ACHN (cell line): ENCODE results near the gene YWHAG.
"Not testable (repeated sequence)": the region's sequence is repeated elsewhere in the genome, so short reads cannot be mapped to it uniquely, and the experiment has no call there.

Experiments
- DNase-seq: peaks from one replicate; pipeline ENCODE4 v3.0.0-alpha.2; 2015
- in situ Hi-C: cut with HindIII; loops from 2 replicates; pipeline ENCODE4 v1.10.0; 2017; ENCODE audit warnings: low sequenced_read_pairs, low pct_ligation_motif_present, low pct_unique_long_range_greater_than_20kb

Gene YWHAG

GRCh38 chr7:76354981-76355730, 3.6 kb downstream of the YWHAG start:
- in situ Hi-C loops = no loop called here
- no peak for DNase-seq

- no peak for DNase-seq
- in situ Hi-C loops = no loop called here
Observed at GRCh38 chr7:76354516-76354915, 4.3 kb downstream of the YWHAG start.

- in situ Hi-C loops = no loop called here
- DNase-seq = no peak
Observed at GRCh38 chr7:76353744-76354143, 5.0 kb downstream of the YWHAG start.

- no peak for DNase-seq
- in situ Hi-C loops = no loop called here
Observed at GRCh38 chr7:76352193-76352592, 6.6 kb downstream of the YWHAG start.

- in situ Hi-C loops = no loop called here
- no peak for DNase-seq
Observed at GRCh38 chr7:76351372-76351771, 7.4 kb downstream of the YWHAG start.

GRCh38 chr7:76349313-76349885, 9.4 kb downstream of the YWHAG start:
- in situ Hi-C loops = no loop called here
- no peak for DNase-seq

GRCh38 chr7:76347710-76348109, 11.1 kb downstream of the YWHAG start:
- in situ Hi-C loops = no loop called here
- no peak for DNase-seq

- no peak for DNase-seq
- in situ Hi-C loops = no loop called here
Observed at GRCh38 chr7:76346778-76347177, 12.0 kb downstream of the YWHAG start.

- DNase-seq = no peak
- in situ Hi-C loops = no loop called here
Observed at GRCh38 chr7:76346097-76346496, 12.7 kb downstream of the YWHAG start.

- no peak for DNase-seq
- in situ Hi-C loops = no loop called here
Observed at GRCh38 chr7:76343931-76344321, 14.9 kb downstream of the YWHAG start.

GRCh38 chr7:76343294-76343930, 15.4 kb downstream of the YWHAG start:
- in situ Hi-C loops = no loop called here
- no peak for DNase-seq

- DNase-seq = no peak
- in situ Hi-C loops = no loop called here
Observed at GRCh38 chr7:76342222-76342621, 16.6 kb downstream of the YWHAG start.

- in situ Hi-C loops = no loop called here
- no peak for DNase-seq
Observed at GRCh38 chr7:76340617-76341131, 18.1 kb downstream of the YWHAG start.

- DNase-seq = no peak
- in situ Hi-C loops = no loop called here
Observed at GRCh38 chr7:76338298-76339084, 20.3 kb downstream of the YWHAG start.

GRCh38 chr7:76337147-76337546, 21.6 kb downstream of the YWHAG start:
- no peak for DNase-seq
- in situ Hi-C loops = no loop called here

- in situ Hi-C loops = no loop called here
- DNase-seq = no peak
Observed at GRCh38 chr7:76336094-76336493, 22.7 kb downstream of the YWHAG start.

GRCh38 chr7:76335417-76335816, 23.4 kb downstream of the YWHAG start:
- DNase-seq, in situ Hi-C loops: not testable (repeated sequence)

- in situ Hi-C loops = no loop called here
- DNase-seq = no peak
Observed at GRCh38 chr7:76334320-76334967, 24.3 kb downstream of the YWHAG start.
